HG02852 (cell line): ENCODE results near the gene APBA2.
"Not testable (repeated sequence)": the region's sequence is repeated elsewhere in the genome, so short reads cannot be mapped to it uniquely, and the experiment has no call there.

ENCODE experiments used
- ATAC-seq: cut with Tn5 transposase; IDR thresholded peaks from one replicate; pipeline ENCODE4 v1.9.1; 2021; ENCODE audit warnings: mild to moderate bottlenecking, moderate library complexity; ENCODE audit not compliant: unreplicated experiment

The APBA2 gene

DNA sequence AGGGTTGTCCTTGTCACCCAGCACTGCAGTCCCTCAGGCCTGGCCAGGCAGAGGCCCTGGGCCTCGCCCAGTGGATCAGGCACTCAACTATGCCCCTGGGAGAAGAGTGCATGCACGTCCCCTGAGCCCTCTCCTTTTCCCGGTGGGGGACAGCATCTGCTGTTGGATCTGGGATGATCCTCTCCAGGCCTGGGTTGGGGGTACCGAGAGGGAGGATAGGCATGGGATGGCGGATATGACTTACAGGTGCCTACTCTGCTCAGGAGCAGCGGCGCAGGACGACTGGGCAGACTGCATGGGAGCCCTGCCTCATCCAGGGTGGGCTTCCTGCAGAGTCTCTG is 9.0 kb upstream of the APBA2 start:
- no peak for ATAC-seq

DNA sequence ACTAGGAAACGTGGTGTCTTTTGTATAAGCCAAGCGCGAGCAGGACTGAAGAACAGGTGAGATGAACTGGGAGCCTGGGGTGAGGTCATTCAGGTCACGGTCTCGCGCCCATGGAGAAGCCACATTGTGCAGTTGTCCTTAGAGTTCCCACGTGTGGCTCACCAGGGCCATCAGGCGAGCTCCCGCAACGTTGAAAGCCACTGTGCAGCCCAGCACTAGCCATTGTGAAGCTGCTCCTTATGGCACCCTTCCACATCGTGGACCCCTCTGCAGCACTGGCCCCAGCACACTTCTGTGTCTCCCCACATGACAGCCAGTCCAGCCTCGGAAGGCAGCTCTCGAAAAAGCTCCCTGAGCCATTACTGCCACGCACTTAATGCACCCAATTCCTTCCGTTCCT is 7.6 kb upstream of the APBA2 start:
- no peak for ATAC-seq

DNA sequence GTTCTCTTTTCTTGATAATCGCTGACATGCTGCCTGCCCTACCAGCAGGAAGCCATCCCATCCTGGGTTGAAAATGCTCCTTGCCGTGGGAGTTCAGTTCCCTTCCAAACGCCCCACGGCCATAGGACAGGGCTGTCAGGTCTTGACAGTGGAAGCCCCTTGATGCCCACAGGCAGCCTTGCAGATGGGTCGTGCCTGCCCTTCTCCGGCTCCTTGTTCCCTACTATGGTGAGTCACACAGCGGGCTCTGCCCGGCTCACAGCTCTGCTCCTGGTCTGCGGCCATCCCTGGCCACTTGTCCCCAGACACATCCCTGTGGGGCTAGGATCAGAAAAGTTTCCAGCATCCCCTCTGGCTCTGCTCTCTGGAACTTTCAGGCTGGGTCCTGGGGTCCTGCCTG is 6.2 kb upstream of the APBA2 start:
- ATAC-seq = no peak

DNA sequence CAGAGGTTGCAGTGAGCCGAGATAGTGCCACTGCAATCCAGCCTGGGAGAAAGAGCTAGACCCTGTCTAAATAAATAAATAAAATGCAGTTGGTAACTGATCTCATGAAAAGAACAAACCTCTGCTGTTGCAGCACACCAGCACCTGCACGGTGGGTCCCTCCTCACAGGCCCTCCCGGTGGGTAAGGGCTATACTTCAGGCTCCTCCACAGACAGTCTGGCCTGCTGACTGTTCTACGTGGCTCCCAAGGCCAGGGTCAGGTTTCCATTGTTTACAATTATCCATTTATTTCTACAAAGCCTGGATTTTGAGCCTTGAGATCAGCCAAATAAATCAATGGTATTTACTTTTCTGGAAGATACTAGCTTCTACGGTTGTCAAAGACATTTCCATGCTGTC is 5.1 kb upstream of the APBA2 start:
- no peak for ATAC-seq

- no peak for ATAC-seq
These were observed 4.6 kb upstream of the APBA2 start for GRCh38 chr15:28881170-28881569.

DNA sequence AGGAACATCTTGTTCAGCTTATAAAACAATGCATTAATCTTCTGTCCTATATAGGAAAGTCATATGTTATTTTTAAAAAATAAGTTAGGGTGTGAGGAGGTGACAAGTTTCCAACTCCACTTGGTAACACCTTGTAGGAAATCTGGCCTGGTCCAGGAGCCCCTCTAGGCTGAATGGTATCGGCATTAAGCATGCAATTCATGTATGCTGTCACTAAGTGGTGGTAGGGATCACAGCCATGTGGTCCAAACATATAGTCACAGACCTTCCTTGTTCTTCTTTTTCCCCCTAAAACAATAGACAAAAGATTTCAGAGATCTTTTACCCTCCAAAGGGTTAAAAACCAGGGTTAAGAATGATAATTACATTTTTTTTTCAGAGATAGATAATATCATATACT is 4.2 kb upstream of the APBA2 start:
- no peak for ATAC-seq

DNA sequence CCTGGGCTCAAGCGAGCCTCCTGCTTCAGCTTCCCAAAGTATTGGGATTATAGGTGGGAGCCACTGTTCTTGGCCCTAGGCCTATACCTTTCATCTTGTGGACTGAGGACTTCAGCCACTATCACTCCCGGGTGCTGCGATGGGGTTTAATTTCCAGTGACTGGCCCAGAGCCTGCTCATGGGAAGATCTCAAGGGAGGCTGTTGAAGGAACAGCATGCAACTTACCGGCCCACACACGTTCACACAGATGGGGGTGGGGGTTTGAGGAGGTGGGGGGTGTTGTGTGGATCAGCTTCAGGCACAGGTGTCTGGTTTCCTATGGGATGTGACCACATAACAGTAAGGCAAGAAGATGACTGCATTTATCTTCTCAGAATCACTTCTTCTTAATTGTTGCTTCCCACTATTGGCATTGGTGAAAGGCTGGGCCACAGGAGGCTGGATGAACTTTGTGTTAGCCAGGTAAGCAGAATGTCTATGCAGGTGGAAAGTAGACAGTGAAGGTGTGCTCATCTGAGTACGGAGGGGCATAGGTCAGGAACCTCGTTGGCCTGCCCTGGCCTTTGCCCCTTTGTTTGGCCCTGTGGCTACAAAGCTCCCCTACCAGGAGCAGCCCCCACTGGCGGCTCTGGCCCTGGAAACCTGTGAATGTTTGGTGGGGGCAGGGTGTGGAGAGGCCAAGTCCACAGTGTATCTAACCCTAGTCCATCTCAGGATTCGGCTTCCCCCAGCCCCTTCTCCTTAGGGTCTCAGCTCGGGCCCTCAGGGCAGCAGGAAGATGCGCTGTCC is 1.4 kb upstream of the APBA2 start:
- ATAC-seq = no peak

GRCh38 chr15:28885128-28885629 is 595 bp upstream of the APBA2 start:
- ATAC-seq = no peak

- ATAC-seq = no peak
These were observed 911 bp downstream of the APBA2 start for GRCh38 chr15:28886431-28887338.

GRCh38 chr15:28887339-28888174 is 1.8 kb downstream of the APBA2 start:
- no peak for ATAC-seq

DNA sequence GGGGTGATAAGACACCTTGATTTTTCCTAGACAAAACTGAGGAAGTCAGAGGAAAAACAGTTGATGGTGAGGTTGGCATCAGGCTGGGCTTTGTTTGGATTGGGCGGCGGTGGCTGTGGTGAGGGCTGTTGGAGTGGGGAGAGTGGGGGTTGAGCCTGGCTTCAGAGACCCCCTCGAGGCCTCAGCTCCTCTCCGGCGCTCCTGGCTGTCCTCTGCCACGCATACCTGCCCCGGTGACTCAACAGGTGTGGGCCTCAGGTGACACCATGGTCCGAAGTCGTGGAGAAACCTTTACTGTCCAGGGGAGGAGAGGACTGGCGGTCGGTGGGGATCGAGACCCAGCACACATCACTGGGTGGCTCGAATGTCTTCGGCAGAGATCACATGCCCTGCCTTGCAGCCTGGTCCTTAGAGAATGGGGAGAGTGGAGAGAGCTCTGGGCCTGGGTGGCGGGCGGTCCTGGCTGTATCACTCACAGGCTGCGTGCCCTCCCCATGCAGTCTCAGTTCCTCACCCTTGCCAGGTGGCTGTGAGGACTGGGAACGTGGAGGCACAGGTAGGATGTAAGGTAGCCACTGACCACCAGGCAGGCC is 2.6 kb downstream of the APBA2 start:
- no peak for ATAC-seq

DNA sequence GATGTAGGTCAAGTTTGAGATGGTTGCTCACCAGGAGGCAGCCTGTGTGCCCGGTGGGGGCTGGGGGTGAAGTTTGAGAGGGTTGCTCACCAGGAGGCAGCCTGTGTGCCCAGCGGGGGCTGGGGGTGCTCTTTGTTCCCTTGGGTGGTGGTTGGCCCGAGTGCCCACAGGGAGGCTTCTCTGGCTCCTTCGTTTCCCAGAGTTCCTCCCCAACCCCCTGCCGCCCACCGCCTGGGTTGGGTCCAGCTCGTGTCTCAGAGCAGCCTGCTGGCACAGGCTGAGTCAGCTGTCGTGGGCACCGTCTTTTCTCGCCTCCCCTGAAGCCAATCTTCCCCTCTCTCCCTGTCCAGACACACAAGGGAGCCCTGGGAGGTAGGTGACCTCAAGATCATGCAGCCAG is 3.1 kb downstream of the APBA2 start:
- no peak for ATAC-seq

DNA sequence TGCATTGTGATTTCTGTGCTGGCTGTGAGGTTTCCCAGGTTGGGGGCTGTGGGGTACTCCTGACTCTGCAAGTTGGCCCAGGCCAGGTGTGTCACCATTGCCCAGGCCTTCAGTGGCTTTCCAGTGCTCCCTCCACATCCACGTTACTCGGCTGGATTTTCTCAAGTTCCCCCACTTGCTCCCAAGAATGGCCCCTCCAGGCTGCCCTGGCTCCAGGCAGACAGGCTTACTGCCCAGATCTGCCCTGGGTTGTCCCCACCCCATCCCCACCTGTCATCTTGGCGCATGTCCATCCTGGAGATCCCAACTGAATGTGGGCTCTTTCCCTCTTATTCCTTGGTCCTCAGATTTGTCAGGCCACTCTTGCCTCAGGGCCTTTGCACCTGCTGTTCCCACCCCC is 3.6 kb downstream of the APBA2 start:
- ATAC-seq = no peak

GRCh38 chr15:28889871-28890270 is 4.1 kb downstream of the APBA2 start:
- not testable (repeated sequence) for ATAC-seq

DNA sequence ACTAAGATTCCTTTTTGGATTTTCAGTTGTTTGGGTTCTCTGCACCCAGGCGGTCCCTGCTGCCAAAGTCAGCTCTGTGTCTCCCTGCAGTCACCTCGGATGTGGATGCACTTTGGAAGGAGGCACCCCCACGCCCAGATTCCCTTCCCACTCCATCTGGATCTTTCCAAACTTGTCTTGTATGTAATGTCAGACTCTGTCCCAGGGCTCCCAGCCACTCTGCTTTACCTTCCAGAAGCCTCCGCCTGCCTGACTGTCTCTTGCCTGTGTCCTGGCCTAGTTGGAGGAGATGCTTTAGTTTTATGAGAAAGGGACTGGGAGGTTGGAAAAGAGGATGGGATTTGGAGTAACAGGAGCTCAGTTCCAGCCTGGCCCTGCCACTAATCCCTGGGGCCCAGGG is 4.5 kb downstream of the APBA2 start:
- ATAC-seq = not testable (repeated sequence)

DNA sequence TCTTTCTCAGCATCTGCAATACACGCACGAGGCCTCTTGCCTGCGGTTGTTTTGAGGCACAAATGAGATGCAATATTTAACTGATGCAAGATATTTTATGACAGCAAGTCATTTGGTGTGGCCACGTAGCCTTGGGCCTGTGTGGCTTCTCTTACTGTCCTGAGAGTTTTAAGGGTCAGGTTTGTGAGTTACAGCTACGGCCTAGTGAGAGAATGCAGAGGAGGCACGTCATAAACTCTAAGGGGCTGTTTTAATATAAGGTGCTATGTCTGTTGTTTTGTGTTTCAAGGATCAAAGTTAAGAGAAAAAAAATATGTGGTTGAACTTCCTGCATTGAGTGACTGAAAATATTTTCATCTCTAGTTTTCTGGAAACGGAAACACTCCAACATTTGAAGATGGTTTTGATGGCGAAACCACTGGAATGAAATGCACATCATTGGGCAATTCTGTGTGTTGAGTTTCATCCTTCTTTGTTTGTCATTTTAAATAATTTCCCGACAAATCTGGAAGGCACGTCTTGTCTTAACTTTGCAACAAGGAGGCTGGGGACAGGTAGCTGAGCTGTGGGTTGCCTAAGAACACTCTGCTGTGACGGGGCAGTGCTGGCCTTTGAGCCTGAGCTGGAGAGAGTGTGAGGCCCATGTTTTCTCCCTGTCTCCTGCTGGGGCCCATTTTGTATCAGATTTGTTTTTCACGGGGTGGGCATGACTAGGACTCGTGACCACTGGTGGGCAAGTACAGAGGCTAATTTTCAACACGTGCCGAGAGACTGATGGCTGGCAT is 5.1 kb downstream of the APBA2 start:
- no peak for ATAC-seq

GRCh38 chr15:28891588-28891987 is 5.8 kb downstream of the APBA2 start:
- no peak for ATAC-seq

DNA sequence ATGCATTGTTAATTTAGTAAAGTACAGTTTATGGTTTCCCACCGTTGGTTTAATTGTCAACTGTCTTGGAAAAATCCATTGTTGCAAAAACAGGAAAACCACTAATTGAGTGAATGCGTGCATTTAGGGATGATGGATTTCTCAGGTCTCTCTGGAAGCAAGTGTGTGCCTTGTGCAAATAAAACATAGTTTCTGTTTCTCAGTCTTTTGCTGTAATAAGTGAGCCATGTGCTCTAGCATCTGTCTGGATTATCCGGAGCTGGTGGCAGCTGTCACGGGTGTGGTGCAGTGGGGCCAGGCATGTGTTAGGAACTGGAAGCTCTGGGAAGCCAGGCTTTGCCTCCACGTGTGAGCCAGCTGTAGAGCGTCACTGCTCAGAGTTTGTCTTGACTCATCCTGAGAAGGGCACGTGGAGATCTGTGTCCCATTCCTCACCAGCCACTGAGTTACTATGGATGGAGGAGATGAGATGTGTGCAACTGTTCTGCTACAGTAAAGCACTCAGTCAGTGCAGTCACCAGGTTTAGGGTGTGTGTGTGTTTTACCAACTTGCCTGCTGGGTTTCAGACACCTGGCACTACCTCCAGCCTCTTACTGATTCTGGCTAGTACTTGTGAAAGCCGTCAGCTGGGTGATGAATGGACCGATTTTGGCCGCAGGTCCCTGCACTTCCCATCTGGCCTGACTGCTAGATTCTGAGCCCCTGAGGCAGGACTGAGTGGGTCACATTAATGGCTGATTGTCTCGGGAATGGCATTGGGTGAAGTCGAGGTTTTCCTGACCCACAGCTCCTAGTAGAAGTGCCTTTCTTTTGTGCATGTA is 7.2 kb downstream of the APBA2 start:
- no peak for ATAC-seq

GRCh38 chr15:28894631-28895030 is 8.9 kb downstream of the APBA2 start:
- ATAC-seq = no peak
